Measurements from ENCODE around the gene FBXO45. TPM values are rescaled to one million over a fixed set of nuclear protein-coding genes. Genes with fewer than 3 reads are reported as not detected.
A peak's percentile ranks its signal among the peaks of the same experiment; 100 is the strongest.

The FBXO45 gene
- total and polyA plus RNA-seq, 2 of the 13 experiments (the other 11 are each of a cell fraction or from before 2014, with no cell fraction given), result 7.0 to 12.1 TPM

DNA sequence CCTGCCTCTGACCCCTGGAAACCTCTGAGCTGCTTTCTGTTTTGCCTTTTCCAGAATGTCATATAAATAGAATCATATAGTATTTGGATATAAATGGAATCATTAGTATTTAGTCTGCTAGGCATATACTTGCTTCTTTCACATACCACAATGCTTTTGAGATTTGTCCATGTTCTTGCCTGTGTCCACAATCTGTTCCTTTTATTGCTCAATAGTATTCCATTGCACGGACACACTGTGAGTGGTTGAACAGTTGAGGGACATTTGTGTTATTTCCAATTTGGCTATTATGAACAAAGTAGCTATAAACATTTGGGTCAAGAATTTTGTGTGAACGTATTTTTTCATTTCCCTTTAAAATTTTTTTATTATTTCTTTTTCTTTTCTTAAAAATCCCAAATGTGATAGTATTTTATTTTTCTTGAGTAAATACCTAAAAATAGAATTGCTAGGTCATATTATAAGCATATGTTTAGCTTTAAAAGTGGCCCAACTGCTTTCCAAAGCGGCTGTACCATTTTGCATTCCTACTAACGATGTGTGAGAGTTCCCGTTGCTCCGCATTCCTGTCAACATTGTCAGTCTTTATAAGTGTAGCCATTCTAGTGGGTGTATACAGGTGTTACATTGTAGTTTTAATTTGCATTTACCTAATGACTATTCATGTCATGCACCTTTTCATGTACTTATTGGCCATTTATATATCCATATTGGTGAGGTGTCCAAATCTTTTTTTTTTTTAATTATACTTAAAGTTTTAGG is 26.6 kb upstream of the FBXO45 start:
- FAIRE-seq (no peak), ATAC-seq (no peak), DNase-seq (ENCODE audit: low spot score) (no peak)
- Histone ChIP-seq H3K36me3 (replicated peaks in 1 of 2; ENCODE audit: control insufficient read depth in 1 of 2, insufficient read depth in 2 of 2, low read length in 2 of 2) (no peaks in the 10 kb centered on the region), H3K4me3 (replicated peaks in 1 of 3; ENCODE audit: insufficient read depth in 1 of 3, low read depth in 2 of 3, low read length in 3 of 3) (no peak overlapping the region), H3K9ac (ENCODE audit: insufficient read depth, low read depth, low read length) (no peak overlapping the region), H3K4me2 (ENCODE audit: low read depth, low read length) (no peak overlapping the region), H3K27me3 (ENCODE audit: control insufficient read depth in 1 of 2, insufficient read depth in 2 of 2, low read length in 2 of 2) (peaks cover 0 to 2% of the 10 kb centered on the region in 2 experiments; a peak in 1 of 5 replicates), H3K9me3 (ENCODE audit: low read length) (no peaks in the 10 kb centered on the region), H3K79me2 (ENCODE audit: insufficient read depth, low read length) (no peaks in the 10 kb centered on the region), H3K27ac (ENCODE audit: extremely low read length, insufficient read depth, low read length) (no peak overlapping the region), H2AFZ (ENCODE audit: low read length) (no peak overlapping the region), H4K20me1 (ENCODE audit: insufficient read depth, low read length) (no peaks in the 10 kb centered on the region), H3K4me1 (ENCODE audit: insufficient read depth, low read length) (peaks cover 10% of the 10 kb centered on the region)
- TF ChIP-seq SKI (IDR thresholded peaks at IDR 0.05; ENCODE audit: partially characterized antibody) (no peak), CEBPB (IDR thresholded peaks at IDR 0.05; ENCODE audit: borderline replicate concordance, low read depth, low read length) (peak; percentile 62)
- WGBS (ENCODE audit: low lambda C conversion rate), result 40% methylated on average over 6 of the region's 6 CpGs
- CTCF ChIA-PET (ENCODE audit: low intra/inter-chr PET ratio, low total read pairs), result interaction anchor here (0.6 kb wide), 1 partner anchor 823 kb away, joined by 3 read pairs; no protein-coding TSS in a partner anchor
- in situ Hi-C loops (cut with HindIII; ENCODE audit: extremely low pct_ligation_motif_present, low pct_unique_long_range_greater_than_20kb), result no loop called here
- no TSS peak for BruUV-seq (replicated peaks)
- intact Hi-C loops (cut with micrococcal nuclease; ENCODE audit: unreplicated experiment), result no loop called here
- POLR2A ChIA-PET, result no interaction called here

DNA sequence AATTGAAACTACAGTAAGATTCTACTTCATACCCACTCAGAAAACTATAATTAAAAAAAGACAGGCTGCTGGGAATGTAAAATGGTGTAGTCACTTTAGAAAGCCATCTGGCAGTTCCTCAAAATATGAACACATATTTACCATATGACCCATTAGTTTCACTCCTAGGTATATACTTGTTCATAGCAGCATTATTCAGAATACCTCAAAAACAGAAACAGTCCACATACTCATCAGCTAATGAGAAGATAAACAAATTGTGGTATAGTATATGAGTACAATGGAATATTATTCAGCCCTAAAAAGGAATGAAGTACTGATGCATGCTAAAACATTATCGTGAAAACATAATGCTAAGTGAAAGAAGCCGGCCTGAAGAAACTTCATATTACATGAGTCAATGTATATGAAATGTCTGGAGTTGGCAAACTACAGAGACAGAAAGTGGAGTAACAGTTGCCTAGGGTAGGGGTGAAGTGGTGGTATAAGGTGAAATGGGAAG is 23.9 kb upstream of the FBXO45 start:
- 29% methylated on average over 2 of the region's 2 CpGs for WGBS (ENCODE audit: low lambda C conversion rate)

More for the DNA sequence above, 23.9 kb upstream of the FBXO45 start:
- H3K9ac ChIP-seq (ENCODE audit: insufficient read depth, low read depth, low read length), result no peak overlapping the region
- no peaks in the 10 kb centered on the region for H4K20me1 ChIP-seq (ENCODE audit: insufficient read depth, low read length)
- H3K4me1 ChIP-seq (ENCODE audit: insufficient read depth, low read length), result peaks cover 13% of the 10 kb centered on the region
- H3K27ac ChIP-seq (ENCODE audit: extremely low read length, insufficient read depth, low read length), result no peak overlapping the region
- FAIRE-seq, result no peak
- TF ChIP-seq, protein P1, sequence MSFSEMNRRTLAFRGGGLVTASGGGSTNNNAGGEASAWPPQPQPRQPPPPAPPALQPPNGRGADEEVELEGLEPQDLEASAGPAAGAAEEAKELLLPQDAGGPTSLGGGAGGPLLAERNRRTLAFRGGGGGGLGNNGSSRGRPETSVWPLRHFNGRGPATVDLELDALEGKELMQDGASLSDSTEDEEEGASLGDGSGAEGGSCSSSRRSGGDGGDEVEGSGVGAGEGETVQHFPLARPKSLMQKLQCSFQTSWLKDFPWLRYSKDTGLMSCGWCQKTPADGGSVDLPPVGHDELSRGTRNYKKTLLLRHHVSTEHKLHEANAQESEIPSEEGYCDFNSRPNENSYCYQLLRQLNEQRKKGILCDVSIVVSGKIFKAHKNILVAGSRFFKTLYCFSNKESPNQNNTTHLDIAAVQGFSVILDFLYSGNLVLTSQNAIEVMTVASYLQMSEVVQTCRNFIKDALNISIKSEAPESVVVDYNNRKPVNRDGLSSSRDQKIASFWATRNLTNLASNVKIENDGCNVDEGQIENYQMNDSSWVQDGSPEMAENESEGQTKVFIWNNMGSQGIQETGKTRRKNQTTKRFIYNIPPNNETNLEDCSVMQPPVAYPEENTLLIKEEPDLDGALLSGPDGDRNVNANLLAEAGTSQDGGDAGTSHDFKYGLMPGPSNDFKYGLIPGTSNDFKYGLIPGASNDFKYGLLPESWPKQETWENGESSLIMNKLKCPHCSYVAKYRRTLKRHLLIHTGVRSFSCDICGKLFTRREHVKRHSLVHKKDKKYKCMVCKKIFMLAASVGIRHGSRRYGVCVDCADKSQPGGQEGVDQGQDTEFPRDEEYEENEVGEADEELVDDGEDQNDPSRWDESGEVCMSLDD (CRISPR knock-in tag; IDR thresholded peaks at IDR 0.05; ENCODE audit: borderline replicate concordance), result no peak
- TF ChIP-seq, protein P2, sequence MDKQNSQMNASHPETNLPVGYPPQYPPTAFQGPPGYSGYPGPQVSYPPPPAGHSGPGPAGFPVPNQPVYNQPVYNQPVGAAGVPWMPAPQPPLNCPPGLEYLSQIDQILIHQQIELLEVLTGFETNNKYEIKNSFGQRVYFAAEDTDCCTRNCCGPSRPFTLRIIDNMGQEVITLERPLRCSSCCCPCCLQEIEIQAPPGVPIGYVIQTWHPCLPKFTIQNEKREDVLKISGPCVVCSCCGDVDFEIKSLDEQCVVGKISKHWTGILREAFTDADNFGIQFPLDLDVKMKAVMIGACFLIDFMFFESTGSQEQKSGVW (CRISPR knock-in tag; IDR thresholded peaks at IDR 0.05; ENCODE audit: borderline replicate concordance), result no peak
- TF ChIP-seq RARA (CRISPR knock-in tag; IDR thresholded peaks at IDR 0.05) (no peak), ZNF263 (CRISPR knock-in tag; IDR thresholded peaks at IDR 0.05) (no peak)
- TF ChIP-seq, protein P3, sequence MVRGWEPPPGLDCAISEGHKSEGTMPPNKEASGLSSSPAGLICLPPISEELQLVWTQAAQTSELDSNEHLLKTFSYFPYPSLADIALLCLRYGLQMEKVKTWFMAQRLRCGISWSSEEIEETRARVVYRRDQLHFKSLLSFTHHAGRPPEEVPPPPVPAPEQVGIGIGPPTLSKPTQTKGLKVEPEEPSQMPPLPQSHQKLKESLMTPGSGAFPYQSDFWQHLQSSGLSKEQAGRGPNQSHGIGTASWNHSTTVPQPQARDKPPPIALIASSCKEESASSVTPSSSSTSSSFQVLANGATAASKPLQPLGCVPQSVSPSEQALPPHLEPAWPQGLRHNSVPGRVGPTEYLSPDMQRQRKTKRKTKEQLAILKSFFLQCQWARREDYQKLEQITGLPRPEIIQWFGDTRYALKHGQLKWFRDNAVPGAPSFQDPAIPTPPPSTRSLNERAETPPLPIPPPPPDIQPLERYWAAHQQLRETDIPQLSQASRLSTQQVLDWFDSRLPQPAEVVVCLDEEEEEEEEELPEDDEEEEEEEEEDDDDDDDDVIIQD (CRISPR knock-in tag; IDR thresholded peaks at IDR 0.05; ENCODE audit: low read depth), result no peak
- in situ Hi-C loops (cut with HindIII; ENCODE audit: extremely low pct_ligation_motif_present, low pct_unique_long_range_greater_than_20kb) (no loop called here), intact Hi-C loops (cut with micrococcal nuclease; ENCODE audit: unreplicated experiment) (no loop called here)
- no peak for ATAC-seq
- no TSS peak for BruUV-seq (replicated peaks)
- H3K27me3 ChIP-seq (ENCODE audit: control insufficient read depth in 1 of 2, insufficient read depth in 2 of 2, low read length in 2 of 2), result 0 out of 5 replicates have a peak, but pooled peaks cover 0 to 2% of the 10 kb centered on the region in 2 experiments
- no peak overlapping the region for H3K4me2 ChIP-seq (ENCODE audit: low read depth, low read length)
- H3K4me3 ChIP-seq (replicated peaks in 1 of 3; ENCODE audit: insufficient read depth in 1 of 3, low read depth in 2 of 3, low read length in 3 of 3), result no peak overlapping the region
- CTCF ChIA-PET (ENCODE audit: low intra/inter-chr PET ratio, low total read pairs), result no interaction called here
- DNase-seq (ENCODE audit: low spot score), result no peak
- POLR2A ChIA-PET, result no interaction called here
- H3K79me2 ChIP-seq (ENCODE audit: insufficient read depth, low read length), result no peaks in the 10 kb centered on the region
- H2AFZ ChIP-seq (ENCODE audit: low read length), result no peak overlapping the region
- H3K36me3 ChIP-seq (replicated peaks in 1 of 2; ENCODE audit: control insufficient read depth in 1 of 2, insufficient read depth in 2 of 2, low read length in 2 of 2), result no peaks in the 10 kb centered on the region
- peaks cover 7% of the 10 kb centered on the region for H3K9me3 ChIP-seq (ENCODE audit: low read length)
